Measurements from ENCODE around the gene CFAP47.

DNA sequence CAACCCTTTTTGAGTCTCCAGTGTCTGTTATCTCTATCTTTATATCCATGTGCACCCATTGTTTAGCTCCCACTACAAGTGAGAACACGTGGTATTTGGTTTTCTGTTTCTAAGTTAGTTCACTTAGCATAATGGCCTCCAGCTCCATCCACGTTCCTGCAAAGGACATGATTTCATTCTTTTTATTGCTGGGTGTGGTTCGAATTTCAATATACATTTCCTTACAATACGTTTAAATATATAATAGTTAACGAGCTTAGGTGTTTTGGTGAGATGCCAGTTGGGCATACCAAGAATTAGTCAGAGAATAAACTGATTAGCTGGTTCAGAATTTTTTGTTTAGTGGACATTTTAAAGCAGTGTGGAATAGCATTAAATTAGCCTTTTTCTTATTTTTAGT, 196.7 kb downstream of the CFAP47 start:
- TF ChIP-seq, protein P1, sequence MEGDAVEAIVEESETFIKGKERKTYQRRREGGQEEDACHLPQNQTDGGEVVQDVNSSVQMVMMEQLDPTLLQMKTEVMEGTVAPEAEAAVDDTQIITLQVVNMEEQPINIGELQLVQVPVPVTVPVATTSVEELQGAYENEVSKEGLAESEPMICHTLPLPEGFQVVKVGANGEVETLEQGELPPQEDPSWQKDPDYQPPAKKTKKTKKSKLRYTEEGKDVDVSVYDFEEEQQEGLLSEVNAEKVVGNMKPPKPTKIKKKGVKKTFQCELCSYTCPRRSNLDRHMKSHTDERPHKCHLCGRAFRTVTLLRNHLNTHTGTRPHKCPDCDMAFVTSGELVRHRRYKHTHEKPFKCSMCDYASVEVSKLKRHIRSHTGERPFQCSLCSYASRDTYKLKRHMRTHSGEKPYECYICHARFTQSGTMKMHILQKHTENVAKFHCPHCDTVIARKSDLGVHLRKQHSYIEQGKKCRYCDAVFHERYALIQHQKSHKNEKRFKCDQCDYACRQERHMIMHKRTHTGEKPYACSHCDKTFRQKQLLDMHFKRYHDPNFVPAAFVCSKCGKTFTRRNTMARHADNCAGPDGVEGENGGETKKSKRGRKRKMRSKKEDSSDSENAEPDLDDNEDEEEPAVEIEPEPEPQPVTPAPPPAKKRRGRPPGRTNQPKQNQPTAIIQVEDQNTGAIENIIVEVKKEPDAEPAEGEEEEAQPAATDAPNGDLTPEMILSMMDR (conservative IDR thresholded peaks at IDR 0.05; ENCODE audit: low read length), result no peak
- no peak for TF ChIP-seq EZH2phosphoT487 (IDR thresholded peaks at IDR 0.05; ENCODE audit: borderline replicate concordance, low read depth, low read length)

Data from OCI-LY7 (cell line).